CD14-positive monocyte (primary cell): Measurements from ENCODE around the gene NARS2. TPM values are rescaled to one million over a fixed set of nuclear protein-coding genes. Genes with fewer than 3 reads are reported as not detected.

Experiments used
- DNase-seq, 3 donors: peaks; one replicate each; pipeline ENCODE4 v3.0.0-alpha.2; 2011 to 2022
- H2AFZ ChIP-seq: 2 replicates; pipeline ENCODE4 v1.6.0; 2012; ENCODE audit warnings: mild to moderate bottlenecking, low read depth, low read length, inconsistent platforms; ENCODE audit not compliant: insufficient read depth, poor library complexity, severe bottlenecking
- H3K27ac ChIP-seq, 2 donors: 1 replicate in 1 of 2; 2 replicates in 1 of 2; pipeline ENCODE4 v1.5.1; 2012 to 2013; ENCODE audit warnings: low read length in 2 of 2, control low read depth in 1 of 2, inconsistent platforms in 1 of 2, low read depth in 1 of 2, mild to moderate bottlenecking in 1 of 2
- H3K27me3 ChIP-seq, 2 donors: one replicate each; pipeline versions ENCODE4 v1.6.0 to v1.6.1; 2011 to 2013; ENCODE audit warnings: low read length in 2 of 2; ENCODE audit not compliant: control insufficient read depth in 2 of 2, insufficient read depth in 2 of 2
- H3K36me3 ChIP-seq, 2 donors: replicated peaks in 1 of 2; 1 replicate in 1 of 2; 2 replicates in 1 of 2; pipeline versions ENCODE4 v1.5.1 to v1.6.1; 2012 to 2013; ENCODE audit warnings: low read length in 2 of 2, control low read depth in 1 of 2, inconsistent platforms in 1 of 2, mild to moderate bottlenecking in 1 of 2; ENCODE audit not compliant: insufficient read depth in 2 of 2, control insufficient read depth in 1 of 2
- H3K4me1 ChIP-seq, 2 donors: 1 replicate in 1 of 2; 2 replicates in 1 of 2; pipeline versions ENCODE4 v1.5.1 to v1.6.1; 2012 to 2013; ENCODE audit warnings: low read length in 2 of 2, control low read depth in 1 of 2, inconsistent platforms in 1 of 2, mild to moderate bottlenecking in 1 of 2, moderate library complexity in 1 of 2; ENCODE audit not compliant: insufficient read depth in 2 of 2, control insufficient read depth in 1 of 2
- H3K4me2 ChIP-seq: replicated peaks from 2 replicates; pipeline ENCODE3; 2012; ENCODE audit warnings: low read length, moderate library complexity, mild to moderate bottlenecking; ENCODE audit not compliant: poor library complexity, severe bottlenecking; ENCODE audit errors: extremely low read depth
- H3K4me3 ChIP-seq, 3 experiments: fragments of 200-600 bp in 1 of 3; sonication (generic) in 1 of 3; replicated peaks in 1 of 3; 1 replicate in 2 of 3; 2 replicates in 1 of 3; pipeline ENCODE4 v1.5.1; 2011 to 2013; ENCODE audit warnings: low read length in 3 of 3, mild to moderate bottlenecking in 3 of 3, control low read depth in 2 of 3, low read depth in 2 of 3, inconsistent platforms in 1 of 3, moderate library complexity in 1 of 3
- H3K79me2 ChIP-seq: 2 replicates; pipeline ENCODE4 v1.6.0; 2012; ENCODE audit warnings: mild to moderate bottlenecking, control low read depth, inconsistent platforms, low read length, moderate library complexity; ENCODE audit not compliant: insufficient read depth
- H3K9ac ChIP-seq: 2 replicates; pipeline ENCODE4 v1.6.0; 2017; ENCODE audit warnings: low read length, mild to moderate bottlenecking; ENCODE audit not compliant: insufficient read depth, poor library complexity, severe bottlenecking
- H3K9me3 ChIP-seq, 2 donors: replicated peaks in 1 of 2; 1 replicate in 1 of 2; 2 replicates in 1 of 2; pipeline versions ENCODE4 v1.5.1 to v1.6.1; 2012 to 2013; ENCODE audit warnings: low read length in 2 of 2, control low read depth in 1 of 2; ENCODE audit not compliant: control insufficient read depth in 1 of 2, insufficient read depth in 1 of 2
- H4K20me1 ChIP-seq: 2 replicates; pipeline ENCODE4 v1.6.0; 2012; ENCODE audit warnings: mild to moderate bottlenecking, low read length, control low read depth, moderate library complexity; ENCODE audit not compliant: insufficient read depth
- H3K27ac Mint-ChIP-seq, 7 donors: one replicate each; pipeline ENCODE4 v1.8.0; 2020; ENCODE audit warnings: mild to moderate bottlenecking in 7 of 7, mixed read lengths in 7 of 7, moderate library complexity in 6 of 7, inconsistent platforms in 2 of 7
- H3K27me3 Mint-ChIP-seq, 3 donors: one replicate each; pipeline ENCODE4 v1.8.0; 2021 to 2022; ENCODE audit warnings: low read depth in 3 of 3, mild to moderate bottlenecking in 3 of 3, mixed read lengths in 3 of 3, moderate library complexity in 3 of 3, inconsistent platforms in 1 of 3
- H3K36me3 Mint-ChIP-seq, 2 donors: one replicate each; pipeline ENCODE4 v1.8.0; 2020; ENCODE audit warnings: mixed read lengths in 2 of 2, inconsistent platforms in 1 of 2, mild to moderate bottlenecking in 1 of 2
- H3K4me1 Mint-ChIP-seq: one replicate; pipeline ENCODE4 v1.8.0; 2020; ENCODE audit warnings: mild to moderate bottlenecking, mixed read lengths
- H3K4me3 Mint-ChIP-seq, 2 donors: one replicate each; pipeline ENCODE4 v1.8.0; 2020; ENCODE audit warnings: mild to moderate bottlenecking in 2 of 2, mixed read lengths in 2 of 2, moderate library complexity in 1 of 2
- H3K9me3 Mint-ChIP-seq, 7 donors: one replicate each; pipeline ENCODE4 v1.8.0; 2020 to 2022; ENCODE audit warnings: mixed read lengths in 7 of 7, mild to moderate bottlenecking in 6 of 7, moderate library complexity in 6 of 7, inconsistent platforms in 2 of 7
- CTCF ChIP-seq: fragments of 200-600 bp; IDR thresholded peaks from one replicate; pipeline ENCODE4 v1.8.0; 2022; ENCODE audit warnings: antibody characterized with exemption, mild to moderate bottlenecking
- WGBS: methylation state at CpG from one replicate; pipeline ENCODE4 v1.1.5; 2013; ENCODE audit warnings: missing lambda C conversion rate; ENCODE audit not compliant: insufficient coverage; 5-methylcytosine and 5-hydroxymethylcytosine counted together
- intact Hi-C, 2 donors: fragments of 100-400 bp; cut with micrococcal nuclease; formaldehyde crosslinking; loops; one replicate each; pipeline versions ENCODE4 v1.15.0 to v1.15.1; 2023
- polyA plus RNA-seq, 3 donors: library from polyadenylated mRNA; depleted of rRNA in 1 of 3; unstranded in 2 of 3; stranded (reverse) in 1 of 3; fragments of 300-500 nt in 2 of 3; fragments of >200 nt in 1 of 3; fragmentation: Illumina TruSeq in 2 of 3; gene quantifications; 1 replicate in 2 of 3; 2 replicates in 1 of 3; pipeline ENCODE4 v1.2.3, GENCODE V29; 2012 to 2021

The NARS2 gene
- polyA plus RNA-seq, 3 donors = 4.3 to 6.6 (median 4.9) TPM

- H3K4me1 Mint-ChIP-seq = peaks cover 39% of the 10 kb centered on the region
- peak overlapping the region in 2 of 7 donors; percentile 91 to 96 for H3K27ac Mint-ChIP-seq
- H3K27me3 Mint-ChIP-seq = peaks cover 0 to 1% (median 0%) of the 10 kb centered on the region in 3 donors
- peaks cover 30 to 35% of the 10 kb centered on the region in 2 donors for H3K4me1 ChIP-seq
- H3K9ac ChIP-seq = peak overlapping the region; percentile 85
- no peak for DNase-seq
- peak overlapping the region; percentile 84 for H3K4me2 ChIP-seq
- peak overlapping the region; percentile 99 for H2AFZ ChIP-seq
- TF ChIP-seq CTCF = no peak
- H3K9me3 Mint-ChIP-seq = peaks cover 5 to 13% (median 9%) of the 10 kb centered on the region in 7 donors
- H3K4me3 ChIP-seq = peak overlapping the region; percentile 62 to 91 (median 77)
- H3K27ac ChIP-seq = peak overlapping the region in 1 of 2 donors; percentile 87
- intact Hi-C loops = no loop called here
- peaks cover 28% of the 10 kb centered on the region for H3K79me2 ChIP-seq
- H3K36me3 ChIP-seq = peaks cover 2 to 24% of the 10 kb centered on the region in 2 donors
- peak overlapping the region; percentile 96 to 97 for H3K4me3 Mint-ChIP-seq
- H4K20me1 ChIP-seq = no peaks in the 10 kb centered on the region
- H3K9me3 ChIP-seq = peaks cover 0 to 6% of the 10 kb centered on the region in 2 donors
- no peaks in the 10 kb centered on the region for H3K27me3 ChIP-seq
- peaks cover 12 to 18% of the 10 kb centered on the region in 2 donors for H3K36me3 Mint-ChIP-seq
- no CpG with 5 or more reads among the region's 5 CpGs for WGBS
Observed at GRCh38 chr11:78573681-78574080, 983 bp downstream of the NARS2 start.

DNA sequence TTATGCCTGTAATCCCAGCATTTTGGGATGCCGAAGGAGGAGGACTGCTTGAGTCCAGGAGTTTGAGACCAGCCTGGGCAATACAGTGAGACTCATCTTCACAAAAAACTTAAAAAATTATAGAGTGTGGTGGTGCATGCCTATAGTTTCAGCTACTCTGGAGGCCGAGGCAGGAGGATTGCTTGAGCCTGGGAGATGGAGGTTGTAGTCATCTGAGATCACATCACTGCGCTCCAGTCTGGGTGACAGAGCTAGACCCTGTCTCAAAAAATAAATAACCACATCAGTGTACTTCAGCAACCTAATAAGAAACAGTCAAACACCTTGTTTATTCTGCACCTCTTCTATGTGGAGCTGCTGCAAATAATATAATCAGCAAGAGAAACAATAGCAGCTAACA is 1.4 kb downstream of the NARS2 start:
- H2AFZ ChIP-seq = no peak overlapping the region
- H3K36me3 ChIP-seq = peaks cover 2 to 28% of the 10 kb centered on the region in 2 donors
- H3K79me2 ChIP-seq = peaks cover 28% of the 10 kb centered on the region
- peaks cover 5 to 13% (median 9%) of the 10 kb centered on the region in 7 donors for H3K9me3 Mint-ChIP-seq
- peak overlapping the region in 1 of 3 experiments; percentile 91 for H3K4me3 ChIP-seq
- peak overlapping the region in 1 of 2 donors; percentile 96 for H3K4me3 Mint-ChIP-seq
- H4K20me1 ChIP-seq = no peaks in the 10 kb centered on the region
- peaks cover 30 to 35% of the 10 kb centered on the region in 2 donors for H3K4me1 ChIP-seq
- H3K4me1 Mint-ChIP-seq = peaks cover 39% of the 10 kb centered on the region
- H3K9ac ChIP-seq = no peak overlapping the region
- intact Hi-C loops = no loop called here
- peaks cover 16 to 18% of the 10 kb centered on the region in 2 donors for H3K36me3 Mint-ChIP-seq
- no peak overlapping the region for H3K27ac ChIP-seq
- no peak for TF ChIP-seq CTCF
- peaks cover 0 to 1% (median 0%) of the 10 kb centered on the region in 3 donors for H3K27me3 Mint-ChIP-seq
- no peak overlapping the region for H3K27ac Mint-ChIP-seq
- WGBS = no CpG with 5 or more reads among the region's 3 CpGs
- H3K27me3 ChIP-seq = no peaks in the 10 kb centered on the region
- peaks cover 0 to 6% of the 10 kb centered on the region in 2 donors for H3K9me3 ChIP-seq
- H3K4me2 ChIP-seq = peak overlapping the region; percentile 84
- no peak for DNase-seq
